Measurements from ENCODE around the gene JAG2. TPM values are rescaled to one million over a fixed set of nuclear protein-coding genes. Genes with fewer than 3 reads are reported as not detected.

JAG2 gene
- total and polyA plus RNA-seq, 7 donors = 10.6 to 34.0 (median 25.9) TPM

DNA sequence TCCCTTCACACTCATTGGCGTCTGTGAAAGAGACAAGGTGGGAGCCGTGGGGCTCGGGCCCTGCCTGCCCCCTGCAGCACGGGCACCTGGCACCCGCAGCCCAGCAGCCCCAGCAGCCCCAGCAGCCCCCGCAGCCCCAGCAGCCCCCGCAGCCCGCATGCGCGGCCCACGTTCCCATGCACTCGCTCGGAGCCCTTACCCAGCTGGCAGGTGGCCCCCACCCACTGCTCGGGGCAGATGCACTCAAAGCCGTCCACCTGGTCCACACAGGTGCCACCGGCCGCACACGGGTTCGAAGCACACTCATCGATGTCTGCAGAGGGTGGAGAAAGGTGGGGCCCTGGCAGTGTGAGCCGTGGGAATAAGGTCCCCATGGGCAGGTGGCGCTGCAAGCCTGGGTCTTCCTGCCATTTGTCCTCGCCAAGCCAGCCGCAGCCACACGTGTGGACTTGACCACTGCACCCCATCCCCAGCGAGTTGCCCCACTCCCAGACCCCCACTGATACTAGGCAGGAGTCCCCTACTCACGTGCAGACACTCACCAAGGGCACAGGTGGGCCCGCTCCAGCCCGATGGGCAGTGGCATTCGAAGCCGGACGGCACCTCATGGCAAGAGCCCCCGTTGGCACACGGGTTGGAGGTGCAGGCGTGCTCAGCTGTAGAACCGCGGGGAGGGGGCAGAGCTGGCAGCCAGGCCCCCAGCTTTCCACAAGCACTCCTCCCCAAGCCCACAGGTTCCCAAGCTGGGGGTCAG, 17.3 kb downstream of the JAG2 start:
- H3K27ac ChIP-seq = peak overlapping the region; percentile 96
- H3K36me3 ChIP-seq (ENCODE audit: insufficient read depth in 1 of 2, low read depth in 1 of 2) = peaks cover 0 to 46% of the 10 kb centered on the region in 2 donors
- no peaks in the 10 kb centered on the region for H3K9me3 ChIP-seq
- peak; percentile 12 to 46 for DNase-seq
- H3K4me3 ChIP-seq = no peak overlapping the region
- TF ChIP-seq, protein P1, sequence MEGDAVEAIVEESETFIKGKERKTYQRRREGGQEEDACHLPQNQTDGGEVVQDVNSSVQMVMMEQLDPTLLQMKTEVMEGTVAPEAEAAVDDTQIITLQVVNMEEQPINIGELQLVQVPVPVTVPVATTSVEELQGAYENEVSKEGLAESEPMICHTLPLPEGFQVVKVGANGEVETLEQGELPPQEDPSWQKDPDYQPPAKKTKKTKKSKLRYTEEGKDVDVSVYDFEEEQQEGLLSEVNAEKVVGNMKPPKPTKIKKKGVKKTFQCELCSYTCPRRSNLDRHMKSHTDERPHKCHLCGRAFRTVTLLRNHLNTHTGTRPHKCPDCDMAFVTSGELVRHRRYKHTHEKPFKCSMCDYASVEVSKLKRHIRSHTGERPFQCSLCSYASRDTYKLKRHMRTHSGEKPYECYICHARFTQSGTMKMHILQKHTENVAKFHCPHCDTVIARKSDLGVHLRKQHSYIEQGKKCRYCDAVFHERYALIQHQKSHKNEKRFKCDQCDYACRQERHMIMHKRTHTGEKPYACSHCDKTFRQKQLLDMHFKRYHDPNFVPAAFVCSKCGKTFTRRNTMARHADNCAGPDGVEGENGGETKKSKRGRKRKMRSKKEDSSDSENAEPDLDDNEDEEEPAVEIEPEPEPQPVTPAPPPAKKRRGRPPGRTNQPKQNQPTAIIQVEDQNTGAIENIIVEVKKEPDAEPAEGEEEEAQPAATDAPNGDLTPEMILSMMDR (IDR thresholded peaks at IDR 0.05) = no peak
- no peak for ATAC-seq
- no peaks in the 10 kb centered on the region for H3K27me3 ChIP-seq (ENCODE audit: insufficient read depth in 3 of 3, low read length in 2 of 3)
- intact Hi-C loops (cut with DNase I) = loop anchor here in 1 of 2 donors (5.0 kb wide), 1 partner anchor 59 kb away; no protein-coding TSS in a partner anchor
- peaks cover 20% of the 10 kb centered on the region for H3K4me1 ChIP-seq
- WGBS, 3 donors = 89 to 94% (median 89%) methylated on average over 30 to 37 of the region's 37 CpGs

DNA sequence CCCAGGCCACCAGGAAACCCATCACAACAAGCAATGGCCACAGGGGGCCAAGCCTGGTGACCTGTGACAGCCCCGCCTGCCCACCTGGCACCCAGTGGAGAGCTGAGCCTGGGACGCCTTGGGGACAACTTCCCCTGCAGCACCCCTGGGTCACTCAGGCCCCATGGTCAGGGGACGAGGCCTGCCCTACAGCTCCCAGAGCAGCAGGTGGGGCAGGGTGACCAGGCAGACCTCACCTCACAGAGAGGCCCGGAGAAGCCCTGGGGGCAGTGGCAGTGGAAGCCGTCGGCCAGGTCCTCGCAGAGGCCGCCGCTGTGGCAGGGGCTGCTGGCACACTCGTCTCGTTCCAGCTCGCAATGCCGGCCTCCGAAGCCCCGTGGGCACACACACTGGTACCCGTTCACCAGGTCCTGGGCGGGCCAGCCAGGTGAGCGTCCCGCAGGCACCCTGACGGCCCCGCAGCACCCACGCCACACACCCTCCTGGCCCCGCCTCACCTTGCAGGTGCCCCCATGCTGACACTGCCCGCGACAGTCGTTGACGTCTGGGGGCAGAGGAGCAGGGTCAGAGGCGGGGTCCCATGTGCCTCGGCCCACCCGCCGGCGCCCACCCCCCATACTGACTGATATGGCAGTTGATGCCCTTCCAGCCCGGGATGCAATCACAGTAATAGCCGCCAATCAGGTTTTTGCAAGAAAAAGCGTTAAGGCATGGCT, 18.1 kb downstream of the JAG2 start:
- ATAC-seq = no peak
- H3K9me3 ChIP-seq = no peaks in the 10 kb centered on the region
- intact Hi-C loops (cut with DNase I) = loop anchor here in 1 of 2 donors (5.0 kb wide), 1 partner anchor 58 kb away; no protein-coding TSS in a partner anchor
- TF ChIP-seq, protein P1 (IDR thresholded peaks at IDR 0.05) = no peak
- peak in 1 of 2 donors; percentile 50 for DNase-seq
- peaks cover 20% of the 10 kb centered on the region for H3K4me1 ChIP-seq
- H3K27me3 ChIP-seq (ENCODE audit: insufficient read depth in 3 of 3, low read length in 2 of 3) = no peaks in the 10 kb centered on the region
- H3K36me3 ChIP-seq (ENCODE audit: insufficient read depth in 1 of 2, low read depth in 1 of 2) = peaks cover 0 to 54% of the 10 kb centered on the region in 2 donors
- no peak overlapping the region for H3K27ac ChIP-seq
- H3K4me3 ChIP-seq = no peak overlapping the region
- WGBS, 3 donors = 86 to 90% (median 88%) methylated on average over 28 to 35 of the region's 35 CpGs

DNA sequence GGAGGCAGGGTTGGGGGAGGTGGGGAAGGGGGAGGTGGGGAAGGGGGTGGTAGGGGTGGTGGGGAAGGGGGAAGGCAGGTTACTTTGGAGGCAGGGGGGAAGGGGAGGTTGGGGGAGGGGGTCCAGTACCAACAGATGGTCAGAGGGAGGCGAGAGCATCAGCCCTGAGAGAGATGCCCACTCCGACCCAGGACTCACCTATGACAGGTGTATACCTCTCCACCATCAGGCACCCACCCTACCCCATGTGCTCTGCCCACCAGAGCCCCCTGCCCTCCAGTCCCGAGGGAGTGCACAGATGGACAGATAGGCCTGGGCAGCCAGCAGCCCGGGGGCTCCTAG, 18.6 kb downstream of the JAG2 start:
- Histone ChIP-seq H3K4me3 (no peak overlapping the region), H3K4me1 (peaks cover 20% of the 10 kb centered on the region), H3K27ac (no peak overlapping the region), H3K27me3 (ENCODE audit: insufficient read depth in 3 of 3, low read length in 2 of 3) (no peaks in the 10 kb centered on the region), H3K36me3 (ENCODE audit: insufficient read depth in 1 of 2, low read depth in 1 of 2) (peaks cover 0 to 59% of the 10 kb centered on the region in 2 donors), H3K9me3 (no peaks in the 10 kb centered on the region)
- intact Hi-C loops (cut with DNase I) = loop anchor here in 1 of 2 donors (5.0 kb wide), 1 partner anchor 58 kb away; no protein-coding TSS in a partner anchor
- ATAC-seq = no peak
- TF ChIP-seq, protein P1 (IDR thresholded peaks at IDR 0.05) = no peak
- DNase-seq = no peak
- WGBS, 3 donors = 87 to 90% (median 87%) methylated on average over 3 to 4 of the region's 4 CpGs

DNA sequence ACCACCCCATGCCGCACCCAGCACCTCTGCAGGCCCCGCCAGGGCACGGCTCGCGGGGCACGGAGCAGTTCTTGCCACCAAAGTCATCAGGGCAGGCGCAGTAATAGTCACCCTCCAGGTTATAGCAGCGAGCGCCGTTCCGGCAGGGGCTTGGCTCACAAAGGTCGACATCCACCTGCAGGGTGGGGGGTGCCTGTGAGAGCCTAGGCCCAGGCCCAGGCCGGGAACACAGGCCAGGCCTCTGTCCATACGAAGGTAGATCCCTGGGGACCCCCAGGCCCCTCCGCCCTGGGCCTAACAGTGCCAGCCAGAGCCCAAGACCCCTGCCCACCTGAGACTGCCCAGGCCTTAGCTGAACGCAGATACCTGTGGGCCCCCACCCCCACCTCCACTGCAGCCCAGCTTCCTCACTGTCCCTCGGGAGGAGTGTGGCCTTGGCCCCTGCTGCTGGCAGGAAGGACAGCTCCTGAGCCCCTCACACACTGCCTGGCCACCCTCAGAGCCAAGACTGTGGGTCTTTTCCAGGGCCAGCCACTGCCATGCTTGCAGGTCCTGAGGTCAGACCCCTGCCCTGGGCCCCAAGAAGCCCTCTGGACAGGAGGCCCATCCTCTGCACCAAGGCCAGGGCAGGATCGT, 19.3 kb downstream of the JAG2 start:
- H3K36me3 ChIP-seq (ENCODE audit: insufficient read depth in 1 of 2, low read depth in 1 of 2) = peaks cover 0 to 66% of the 10 kb centered on the region in 2 donors
- intact Hi-C loops (cut with DNase I) = no loop called here
- ATAC-seq = no peak

More for the DNA sequence above, 19.3 kb downstream of the JAG2 start:
- Histone ChIP-seq H3K4me3 (no peak overlapping the region), H3K27ac (no peak overlapping the region), H3K9me3 (no peaks in the 10 kb centered on the region), H3K27me3 (ENCODE audit: insufficient read depth in 3 of 3, low read length in 2 of 3) (no peaks in the 10 kb centered on the region), H3K4me1 (peaks cover 20% of the 10 kb centered on the region)
- 84 to 90% (median 87%) methylated on average over 17 to 18 of the region's 18 CpGs for WGBS, 3 donors
- TF ChIP-seq, protein P1 (IDR thresholded peaks at IDR 0.05) = no peak
- DNase-seq = peak in 1 of 2 donors; percentile 46
